H1 (cell line): ENCODE data around the gene LY86. TPM values are rescaled to one million over a fixed set of nuclear protein-coding genes. Genes with fewer than 3 reads are reported as not detected.

Experiments used
- SIRT6 ChIP-seq: IDR thresholded peaks from one replicate; pipeline ENCODE4 v1.7.1; 2012; ENCODE audit warnings: low read length, inconsistent platforms
- SRF ChIP-seq: IDR thresholded peaks from 2 replicates; pipeline ENCODE4 v1.6.1; 2011; ENCODE audit warnings: mild to moderate bottlenecking, low read depth, low read length, moderate library complexity
- polyA plus RNA-seq, 7 experiments: library from polyadenylated mRNA; depleted of rRNA in 3 of 7; stranded (reverse) in 5 of 7; unstranded in 2 of 7; fragments of >200 nt in 5 of 7; fragments of 200-250 nt in 2 of 7; gene quantifications; 1 replicate in 5 of 7; 2 replicates in 1 of 7; 4 replicates in 1 of 7; pipeline versions ENCODE4 v1.2.1 to v1.2.3, GENCODE V29; 2011 to 2013; ENCODE audit warnings: missing spikeins in 2 of 7, mixed read lengths in 2 of 7
- total RNA-seq: library from RNA; stranded (reverse); fragmentation: NEBNext Ultra II Directional; extraction: Animal tissue kit (Norgen Biotek cat#: 25700); gene quantifications from 2 replicates; pipeline ENCODE4 v1.2.1, GENCODE V29; 2021

LY86 gene
- total and polyA plus RNA-seq, 2 of the 8 experiments (the other 6 are each of a cell fraction or from before 2014, with no cell fraction given): not detected

DNA sequence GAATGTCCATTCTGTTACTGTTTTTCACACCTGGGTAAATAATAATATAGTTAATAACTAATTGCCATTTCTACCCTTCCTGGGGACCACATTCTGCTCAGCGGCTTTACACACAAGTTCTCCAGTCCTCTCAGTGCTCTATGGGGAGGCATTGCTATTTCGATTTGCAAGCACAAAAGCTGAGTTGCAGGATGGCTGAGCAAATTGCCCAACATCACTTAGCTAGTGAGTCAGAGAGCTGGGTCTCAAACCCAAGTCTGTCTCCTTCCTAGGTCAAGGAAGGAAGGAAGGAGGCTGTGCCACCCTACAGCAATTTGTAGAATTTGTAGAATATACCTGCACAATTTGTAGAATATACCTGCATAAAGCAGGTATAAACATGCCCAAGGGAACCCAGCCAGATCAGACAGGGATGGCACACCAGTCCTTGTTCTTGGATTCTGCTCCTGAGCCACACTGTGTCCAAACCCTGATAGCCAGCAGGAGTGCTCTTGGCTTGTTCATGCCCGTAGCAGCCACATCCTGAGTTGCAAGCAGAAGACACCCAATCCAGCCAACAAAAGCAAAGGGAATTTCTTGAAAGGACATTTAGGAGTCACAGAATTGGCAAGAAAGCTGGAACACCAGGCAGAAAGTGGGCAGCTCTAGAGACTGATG lies 56.9 kb downstream of the LY86 start (continued):
- TF ChIP-seq SIRT6 (no peak), SRF (no peak)
